Measurements from ENCODE around the gene SMPD3.

Gene SMPD3

GRCh38 chr16:68368301-68368888, 79.9 kb downstream of the SMPD3 start:
- in situ Hi-C loops (cut with HindIII; ENCODE audit: low pct_ligation_motif_present, low sequenced_read_pairs) = no loop called here
- DNase-seq = no peak
- TF ChIP-seq CTCF (IDR thresholded peaks at IDR 0.05; ENCODE audit: low read depth, low read length, missing control alignments) = no peak
- no peaks in the 10 kb centered on the region for H3K36me3 ChIP-seq (replicated peaks)
- H3K27me3 ChIP-seq (replicated peaks) = no peaks in the 10 kb centered on the region
- no peak overlapping the region for H3K27ac ChIP-seq
- H3K4me3 ChIP-seq (ENCODE audit: low read depth, low read length) = no peak overlapping the region

- TF ChIP-seq CTCF (IDR thresholded peaks at IDR 0.05; ENCODE audit: low read depth, low read length, missing control alignments) = no peak
- H3K36me3 ChIP-seq (replicated peaks) = no peaks in the 10 kb centered on the region
- H3K27ac ChIP-seq = no peak overlapping the region
These were observed 80.4 kb downstream of the SMPD3 start for GRCh38 chr16:68367891-68368290.

GRCh38 chr16:68367440-68367839, 80.9 kb downstream of the SMPD3 start:
- in situ Hi-C loops (cut with HindIII; ENCODE audit: low pct_ligation_motif_present, low sequenced_read_pairs) = no loop called here

More at GRCh38 chr16:68367891-68368290, 80.4 kb downstream of the SMPD3 start:
- Histone ChIP-seq H3K27me3 (replicated peaks) (no peaks in the 10 kb centered on the region), H3K4me3 (ENCODE audit: low read depth, low read length) (no peak overlapping the region)
- no peak for DNase-seq
- in situ Hi-C loops (cut with HindIII; ENCODE audit: low pct_ligation_motif_present, low sequenced_read_pairs) = no loop called here

GRCh38 chr16:68367030-68367429, 81.3 kb downstream of the SMPD3 start:
- Histone ChIP-seq H3K36me3 (replicated peaks) (no peaks in the 10 kb centered on the region), H3K27me3 (replicated peaks) (no peaks in the 10 kb centered on the region), H3K27ac (no peak overlapping the region), H3K4me3 (ENCODE audit: low read depth, low read length) (no peak overlapping the region)
- DNase-seq = peak; percentile 33
- TF ChIP-seq CTCF (IDR thresholded peaks at IDR 0.05; ENCODE audit: low read depth, low read length, missing control alignments) = peak; percentile 66
- in situ Hi-C loops (cut with HindIII; ENCODE audit: low pct_ligation_motif_present, low sequenced_read_pairs) = no loop called here

More at GRCh38 chr16:68367440-68367839, 80.9 kb downstream of the SMPD3 start:
- H3K27me3 ChIP-seq (replicated peaks) = no peaks in the 10 kb centered on the region
- TF ChIP-seq CTCF (IDR thresholded peaks at IDR 0.05; ENCODE audit: low read depth, low read length, missing control alignments) = no peak
- no peak overlapping the region for H3K27ac ChIP-seq
- no peaks in the 10 kb centered on the region for H3K36me3 ChIP-seq (replicated peaks)
- no peak overlapping the region for H3K4me3 ChIP-seq (ENCODE audit: low read depth, low read length)
- no peak for DNase-seq

GRCh38 chr16:68366062-68366461, 82.2 kb downstream of the SMPD3 start:
- no peak for DNase-seq
- H3K36me3 ChIP-seq (replicated peaks) = no peaks in the 10 kb centered on the region
- H3K27me3 ChIP-seq (replicated peaks) = no peaks in the 10 kb centered on the region
- in situ Hi-C loops (cut with HindIII; ENCODE audit: low pct_ligation_motif_present, low sequenced_read_pairs) = no loop called here
- no peak overlapping the region for H3K27ac ChIP-seq
- H3K4me3 ChIP-seq (ENCODE audit: low read depth, low read length) = no peak overlapping the region
- no peak for TF ChIP-seq CTCF (IDR thresholded peaks at IDR 0.05; ENCODE audit: low read depth, low read length, missing control alignments)

Data from brain microvascular endothelial cell (primary cell).